ENCODE data around the gene VTI1B.
"Not testable (repeated sequence)": the region's sequence is repeated elsewhere in the genome, so short reads cannot be mapped to it uniquely, and the experiment has no call there.

DNA sequence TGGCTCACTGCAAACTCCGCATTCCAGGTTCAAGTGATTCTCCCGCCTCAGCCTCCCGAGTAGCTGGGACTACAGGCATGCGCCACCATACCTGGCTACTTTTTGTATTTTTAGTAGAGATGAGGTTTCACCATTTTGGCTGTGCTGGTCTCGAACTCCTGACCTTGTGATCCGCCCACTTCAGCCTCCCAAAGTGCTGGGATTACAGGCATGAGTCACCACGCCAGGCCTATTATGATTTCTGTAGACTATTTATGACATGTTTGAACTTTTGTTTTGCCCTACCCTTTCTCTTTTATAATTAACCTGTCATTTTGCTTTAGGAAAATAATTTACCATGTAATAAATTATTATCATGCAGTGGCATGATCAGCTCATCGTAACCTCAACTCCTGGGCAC lies 27.1 kb upstream of the VTI1B start, which contains the start of gene RDH12:
- TF ChIP-seq, protein P1, sequence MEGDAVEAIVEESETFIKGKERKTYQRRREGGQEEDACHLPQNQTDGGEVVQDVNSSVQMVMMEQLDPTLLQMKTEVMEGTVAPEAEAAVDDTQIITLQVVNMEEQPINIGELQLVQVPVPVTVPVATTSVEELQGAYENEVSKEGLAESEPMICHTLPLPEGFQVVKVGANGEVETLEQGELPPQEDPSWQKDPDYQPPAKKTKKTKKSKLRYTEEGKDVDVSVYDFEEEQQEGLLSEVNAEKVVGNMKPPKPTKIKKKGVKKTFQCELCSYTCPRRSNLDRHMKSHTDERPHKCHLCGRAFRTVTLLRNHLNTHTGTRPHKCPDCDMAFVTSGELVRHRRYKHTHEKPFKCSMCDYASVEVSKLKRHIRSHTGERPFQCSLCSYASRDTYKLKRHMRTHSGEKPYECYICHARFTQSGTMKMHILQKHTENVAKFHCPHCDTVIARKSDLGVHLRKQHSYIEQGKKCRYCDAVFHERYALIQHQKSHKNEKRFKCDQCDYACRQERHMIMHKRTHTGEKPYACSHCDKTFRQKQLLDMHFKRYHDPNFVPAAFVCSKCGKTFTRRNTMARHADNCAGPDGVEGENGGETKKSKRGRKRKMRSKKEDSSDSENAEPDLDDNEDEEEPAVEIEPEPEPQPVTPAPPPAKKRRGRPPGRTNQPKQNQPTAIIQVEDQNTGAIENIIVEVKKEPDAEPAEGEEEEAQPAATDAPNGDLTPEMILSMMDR (IDR thresholded peaks at IDR 0.05): not testable (repeated sequence)
- not testable (repeated sequence) for TF ChIP-seq EZH2, EZH2phosphoT487 (IDR thresholded peaks at IDR 0.05)

Measured in neural progenitor cell (in vitro differentiated cells).